CD14-positive monocyte (primary cell): ENCODE measurements around the gene ICAM2. TPM values are rescaled to one million over a fixed set of nuclear protein-coding genes. Genes with fewer than 3 reads are reported as not detected.

Source experiments
- DNase-seq, 3 donors: peaks; one replicate each; pipeline ENCODE4 v3.0.0-alpha.2; 2011 to 2022
- H2AFZ ChIP-seq: 2 replicates; pipeline ENCODE4 v1.6.0; 2012; ENCODE audit warnings: mild to moderate bottlenecking, low read depth, low read length, inconsistent platforms; ENCODE audit not compliant: insufficient read depth, poor library complexity, severe bottlenecking
- H3K27ac ChIP-seq, 2 donors: 1 replicate in 1 of 2; 2 replicates in 1 of 2; pipeline ENCODE4 v1.5.1; 2012 to 2013; ENCODE audit warnings: low read length in 2 of 2, control low read depth in 1 of 2, inconsistent platforms in 1 of 2, low read depth in 1 of 2, mild to moderate bottlenecking in 1 of 2
- H3K27me3 ChIP-seq, 2 donors: one replicate each; pipeline versions ENCODE4 v1.6.0 to v1.6.1; 2011 to 2013; ENCODE audit warnings: low read length in 2 of 2; ENCODE audit not compliant: control insufficient read depth in 2 of 2, insufficient read depth in 2 of 2
- H3K36me3 ChIP-seq, 2 donors: replicated peaks in 1 of 2; 1 replicate in 1 of 2; 2 replicates in 1 of 2; pipeline versions ENCODE4 v1.5.1 to v1.6.1; 2012 to 2013; ENCODE audit warnings: low read length in 2 of 2, control low read depth in 1 of 2, inconsistent platforms in 1 of 2, mild to moderate bottlenecking in 1 of 2; ENCODE audit not compliant: insufficient read depth in 2 of 2, control insufficient read depth in 1 of 2
- H3K4me1 ChIP-seq, 2 donors: 1 replicate in 1 of 2; 2 replicates in 1 of 2; pipeline versions ENCODE4 v1.5.1 to v1.6.1; 2012 to 2013; ENCODE audit warnings: low read length in 2 of 2, control low read depth in 1 of 2, inconsistent platforms in 1 of 2, mild to moderate bottlenecking in 1 of 2, moderate library complexity in 1 of 2; ENCODE audit not compliant: insufficient read depth in 2 of 2, control insufficient read depth in 1 of 2
- H3K4me2 ChIP-seq: replicated peaks from 2 replicates; pipeline ENCODE3; 2012; ENCODE audit warnings: low read length, moderate library complexity, mild to moderate bottlenecking; ENCODE audit not compliant: poor library complexity, severe bottlenecking; ENCODE audit errors: extremely low read depth
- H3K4me3 ChIP-seq, 3 experiments: fragments of 200-600 bp in 1 of 3; sonication (generic) in 1 of 3; replicated peaks in 1 of 3; 1 replicate in 2 of 3; 2 replicates in 1 of 3; pipeline ENCODE4 v1.5.1; 2011 to 2013; ENCODE audit warnings: low read length in 3 of 3, mild to moderate bottlenecking in 3 of 3, control low read depth in 2 of 3, low read depth in 2 of 3, inconsistent platforms in 1 of 3, moderate library complexity in 1 of 3
- H3K79me2 ChIP-seq: 2 replicates; pipeline ENCODE4 v1.6.0; 2012; ENCODE audit warnings: mild to moderate bottlenecking, control low read depth, inconsistent platforms, low read length, moderate library complexity; ENCODE audit not compliant: insufficient read depth
- H3K9ac ChIP-seq: 2 replicates; pipeline ENCODE4 v1.6.0; 2017; ENCODE audit warnings: low read length, mild to moderate bottlenecking; ENCODE audit not compliant: insufficient read depth, poor library complexity, severe bottlenecking
- H3K9me3 ChIP-seq, 2 donors: replicated peaks in 1 of 2; 1 replicate in 1 of 2; 2 replicates in 1 of 2; pipeline versions ENCODE4 v1.5.1 to v1.6.1; 2012 to 2013; ENCODE audit warnings: low read length in 2 of 2, control low read depth in 1 of 2; ENCODE audit not compliant: control insufficient read depth in 1 of 2, insufficient read depth in 1 of 2
- H4K20me1 ChIP-seq: 2 replicates; pipeline ENCODE4 v1.6.0; 2012; ENCODE audit warnings: mild to moderate bottlenecking, low read length, control low read depth, moderate library complexity; ENCODE audit not compliant: insufficient read depth
- H3K27ac Mint-ChIP-seq, 7 donors: one replicate each; pipeline ENCODE4 v1.8.0; 2020; ENCODE audit warnings: mild to moderate bottlenecking in 7 of 7, mixed read lengths in 7 of 7, moderate library complexity in 6 of 7, inconsistent platforms in 2 of 7
- H3K27me3 Mint-ChIP-seq, 3 donors: one replicate each; pipeline ENCODE4 v1.8.0; 2021 to 2022; ENCODE audit warnings: low read depth in 3 of 3, mild to moderate bottlenecking in 3 of 3, mixed read lengths in 3 of 3, moderate library complexity in 3 of 3, inconsistent platforms in 1 of 3
- H3K36me3 Mint-ChIP-seq, 2 donors: one replicate each; pipeline ENCODE4 v1.8.0; 2020; ENCODE audit warnings: mixed read lengths in 2 of 2, inconsistent platforms in 1 of 2, mild to moderate bottlenecking in 1 of 2
- H3K4me1 Mint-ChIP-seq: one replicate; pipeline ENCODE4 v1.8.0; 2020; ENCODE audit warnings: mild to moderate bottlenecking, mixed read lengths
- H3K4me3 Mint-ChIP-seq, 2 donors: one replicate each; pipeline ENCODE4 v1.8.0; 2020; ENCODE audit warnings: mild to moderate bottlenecking in 2 of 2, mixed read lengths in 2 of 2, moderate library complexity in 1 of 2
- H3K9me3 Mint-ChIP-seq, 7 donors: one replicate each; pipeline ENCODE4 v1.8.0; 2020 to 2022; ENCODE audit warnings: mixed read lengths in 7 of 7, mild to moderate bottlenecking in 6 of 7, moderate library complexity in 6 of 7, inconsistent platforms in 2 of 7
- WGBS: methylation state at CpG from one replicate; pipeline ENCODE4 v1.1.5; 2013; ENCODE audit warnings: missing lambda C conversion rate; ENCODE audit not compliant: insufficient coverage; 5-methylcytosine and 5-hydroxymethylcytosine counted together
- intact Hi-C, 2 donors: fragments of 100-400 bp; cut with micrococcal nuclease; formaldehyde crosslinking; loops; one replicate each; pipeline versions ENCODE4 v1.15.0 to v1.15.1; 2023
- polyA plus RNA-seq, 3 donors: library from polyadenylated mRNA; depleted of rRNA in 1 of 3; unstranded in 2 of 3; stranded (reverse) in 1 of 3; fragments of 300-500 nt in 2 of 3; fragments of >200 nt in 1 of 3; fragmentation: Illumina TruSeq in 2 of 3; gene quantifications; 1 replicate in 2 of 3; 2 replicates in 1 of 3; pipeline ENCODE4 v1.2.3, GENCODE V29; 2012 to 2021
- TF ChIP-seq, protein P1 (sequence below): fragments of 200-600 bp; IDR thresholded peaks from one replicate; pipeline ENCODE4 v1.8.0; 2022; ENCODE audit warnings: antibody characterized with exemption, mild to moderate bottlenecking

Gene ICAM2
- polyA plus RNA-seq, 3 donors = 111 to 186 (median 174) TPM

DNA sequence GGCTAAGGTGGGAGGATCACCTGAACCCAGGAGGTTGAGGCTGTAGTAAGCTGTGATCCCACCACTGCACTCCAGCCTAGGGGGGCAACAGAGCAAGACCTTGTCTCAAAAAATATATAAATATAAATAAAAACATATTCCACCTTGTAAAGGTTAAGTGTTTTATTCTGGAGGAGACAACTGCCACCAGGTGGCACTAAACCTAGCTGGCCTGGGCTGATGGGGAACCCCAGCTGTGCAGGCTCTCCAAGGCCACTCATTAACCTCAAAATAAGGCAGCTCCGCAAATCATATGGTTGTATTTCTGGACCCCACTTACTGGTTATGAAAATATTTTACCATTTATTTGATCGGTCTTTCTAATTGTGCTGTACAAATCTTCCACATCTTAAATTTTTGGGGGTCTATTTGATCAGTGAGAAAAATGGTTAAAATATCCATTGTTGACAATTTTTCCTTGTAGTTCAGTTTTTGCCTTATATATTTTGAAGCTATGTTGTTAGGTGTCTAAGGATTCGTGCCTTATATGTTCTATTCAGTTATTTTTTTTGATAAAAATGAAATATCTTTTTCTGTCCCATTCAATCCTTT, 8.5 kb upstream of the ICAM2 start:
- no peaks in the 10 kb centered on the region for H3K36me3 ChIP-seq
- WGBS = no CpG with 5 or more reads among the region's 3 CpGs
- H3K79me2 ChIP-seq = no peaks in the 10 kb centered on the region
- no peaks in the 10 kb centered on the region for H4K20me1 ChIP-seq
- peaks cover 12 to 13% of the 10 kb centered on the region in 2 donors for H3K4me1 ChIP-seq
- H3K4me1 Mint-ChIP-seq = peaks cover 17% of the 10 kb centered on the region
- intact Hi-C loops = loop anchor here (2.0 to 10.0 kb wide), 4 partner anchors 37 to 114 kb away; partner anchors contain the start of genes GH1 (in 2 of the 2) and CSHL1 (in 1 of the 2)
- no peak overlapping the region for H3K27ac ChIP-seq
- no peak overlapping the region for H3K27ac Mint-ChIP-seq
- H3K4me2 ChIP-seq = no peak overlapping the region
- no peaks in the 10 kb centered on the region for H3K9me3 Mint-ChIP-seq
- no peak overlapping the region for H3K4me3 Mint-ChIP-seq
- H3K9ac ChIP-seq = no peak overlapping the region
- DNase-seq = peak; percentile 58 to 71 (median 67)
- no peaks in the 10 kb centered on the region for H3K36me3 Mint-ChIP-seq
- TF ChIP-seq, protein P1, sequence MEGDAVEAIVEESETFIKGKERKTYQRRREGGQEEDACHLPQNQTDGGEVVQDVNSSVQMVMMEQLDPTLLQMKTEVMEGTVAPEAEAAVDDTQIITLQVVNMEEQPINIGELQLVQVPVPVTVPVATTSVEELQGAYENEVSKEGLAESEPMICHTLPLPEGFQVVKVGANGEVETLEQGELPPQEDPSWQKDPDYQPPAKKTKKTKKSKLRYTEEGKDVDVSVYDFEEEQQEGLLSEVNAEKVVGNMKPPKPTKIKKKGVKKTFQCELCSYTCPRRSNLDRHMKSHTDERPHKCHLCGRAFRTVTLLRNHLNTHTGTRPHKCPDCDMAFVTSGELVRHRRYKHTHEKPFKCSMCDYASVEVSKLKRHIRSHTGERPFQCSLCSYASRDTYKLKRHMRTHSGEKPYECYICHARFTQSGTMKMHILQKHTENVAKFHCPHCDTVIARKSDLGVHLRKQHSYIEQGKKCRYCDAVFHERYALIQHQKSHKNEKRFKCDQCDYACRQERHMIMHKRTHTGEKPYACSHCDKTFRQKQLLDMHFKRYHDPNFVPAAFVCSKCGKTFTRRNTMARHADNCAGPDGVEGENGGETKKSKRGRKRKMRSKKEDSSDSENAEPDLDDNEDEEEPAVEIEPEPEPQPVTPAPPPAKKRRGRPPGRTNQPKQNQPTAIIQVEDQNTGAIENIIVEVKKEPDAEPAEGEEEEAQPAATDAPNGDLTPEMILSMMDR = peak; percentile 86
- H3K27me3 ChIP-seq = no peaks in the 10 kb centered on the region
- no peak overlapping the region for H2AFZ ChIP-seq
- H3K9me3 ChIP-seq = no peaks in the 10 kb centered on the region
- no peak overlapping the region for H3K4me3 ChIP-seq
- peaks cover 0 to 6% (median 2%) of the 10 kb centered on the region in 3 donors for H3K27me3 Mint-ChIP-seq

DNA sequence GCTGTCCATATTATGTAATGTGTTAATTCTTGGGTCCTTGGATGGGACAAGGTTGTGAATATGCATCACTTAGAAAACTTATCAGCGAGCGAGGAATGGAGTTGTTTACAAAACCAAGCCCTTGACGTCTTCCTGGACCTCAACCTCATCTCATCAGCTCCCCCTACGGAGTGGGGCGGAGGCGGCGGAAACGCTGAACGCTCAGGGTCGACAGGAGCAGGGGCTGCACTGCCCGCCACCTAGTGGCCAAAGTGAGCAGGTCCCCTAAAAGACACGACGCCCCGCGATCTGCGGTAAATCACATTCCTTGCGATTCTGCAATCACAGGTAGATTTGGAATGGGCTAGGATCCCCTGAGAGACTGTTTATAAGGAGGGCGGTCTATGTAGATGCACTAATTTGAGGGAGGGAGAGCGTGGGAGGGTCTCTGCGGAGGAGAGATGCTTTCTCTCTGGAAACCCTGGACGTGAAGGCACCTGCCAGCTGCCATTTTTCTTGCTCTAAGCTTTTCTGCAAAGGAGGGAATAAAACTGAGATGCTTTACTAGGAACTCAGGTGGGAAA, 5.4 kb upstream of the ICAM2 start:
- peak overlapping the region; percentile 71 for H2AFZ ChIP-seq
- intact Hi-C loops = loop anchor here (5.0 to 10.0 kb wide), 3 partner anchors 34 to 111 kb away; partner anchors contain the start of genes GH1 (in 2 of the 2) and CSHL1 (in 1 of the 2)
- peak overlapping the region in 1 of 2 donors; percentile 50 for H3K27ac ChIP-seq
- peaks cover 31% of the 10 kb centered on the region for H3K4me1 Mint-ChIP-seq
- H3K4me3 Mint-ChIP-seq = peak overlapping the region; percentile 77 to 90
- no peaks in the 10 kb centered on the region for H3K36me3 Mint-ChIP-seq
- H3K4me1 ChIP-seq = peaks cover 17 to 20% of the 10 kb centered on the region in 2 donors
- no peak overlapping the region for H3K9ac ChIP-seq
- H3K27me3 ChIP-seq = no peaks in the 10 kb centered on the region
- no peaks in the 10 kb centered on the region for H3K9me3 ChIP-seq
- H3K27ac Mint-ChIP-seq = peak overlapping the region in 5 of 7 donors; percentile 43 to 84 (median 78)
- H3K79me2 ChIP-seq = no peaks in the 10 kb centered on the region
- no peaks in the 10 kb centered on the region for H4K20me1 ChIP-seq
- H3K4me3 ChIP-seq = peak overlapping the region in 2 of 3 experiments; percentile 1 to 52
- peak overlapping the region; percentile 61 for H3K4me2 ChIP-seq
- peak; percentile 86 to 89 (median 89) for DNase-seq
- under 1% methylated on average over 21 of the region's 21 CpGs for WGBS
- H3K27me3 Mint-ChIP-seq = peaks cover 0 to 6% (median 3%) of the 10 kb centered on the region in 3 donors
- no peaks in the 10 kb centered on the region for H3K36me3 ChIP-seq
- TF ChIP-seq, protein P1 = peak; percentile 99
- no peaks in the 10 kb centered on the region for H3K9me3 Mint-ChIP-seq
